IMR-90 (cell line): Measurements from ENCODE around the gene CDH16. TPM values are rescaled to one million over a fixed set of nuclear protein-coding genes. Genes with fewer than 3 reads are reported as not detected.
A peak's percentile ranks its signal among the peaks of the same experiment; 100 is the strongest.

ENCODE experiments used
- ATAC-seq: fragments of 200-7000 bp; cut with Tn5 transposase; 2 replicates; pipeline ENCODE4 v1.9.1; 2020; ENCODE audit warnings: low read depth, mild to moderate bottlenecking, moderate library complexity
- BruUV-seq: library from RNA; stranded (reverse); fragments of 400-500 nt; replicated peaks from 2 replicates; lab custom pipeline; 2021; lab: Mats Ljungman, UMichigan
- CTCF ChIA-PET: fragments of 300-600 bp; formaldehyde crosslinking; extraction: SDS; loops from one replicate; lab custom pipeline; 2021; ENCODE audit warnings: antibody characterized with exemption; lab: Yijun Ruan, JAX
- POLR2A ChIA-PET: fragments of 300-600 bp; sonication (Branson Sonifier 250); formaldehyde crosslinking; loops from one replicate; lab custom pipeline; 2022; ENCODE audit warnings: antibody characterized with exemption; ENCODE audit not compliant: unreplicated experiment; lab: Charles Lee
- DNase-seq: peaks from one replicate; pipeline ENCODE4 v3.0.0; 2013
- H2AFZ ChIP-seq: replicated peaks from 2 replicates; pipeline ENCODE3; 2013; ENCODE audit warnings: low read length, mild to moderate bottlenecking; ENCODE audit not compliant: poor library complexity
- H2AK5ac ChIP-seq: 2 replicates; pipeline ENCODE4 v1.6.1; 2013; ENCODE audit warnings: low read depth, low read length, inconsistent platforms
- H2AK9ac ChIP-seq: replicated peaks from 2 replicates; pipeline ENCODE3; 2013; ENCODE audit warnings: mild to moderate bottlenecking, low read depth, low read length, moderate library complexity; ENCODE audit not compliant: poor library complexity
- H2BK120ac ChIP-seq: 2 replicates; pipeline ENCODE4 v1.6.1; 2013; ENCODE audit warnings: low read depth, low read length, inconsistent platforms
- H2BK15ac ChIP-seq: 3 replicates; pipeline ENCODE4 v1.6.1; 2013; ENCODE audit warnings: low read depth, low read length, inconsistent platforms
- H2BK20ac ChIP-seq: 2 replicates; pipeline ENCODE4 v1.6.1; 2013; ENCODE audit warnings: low read depth, mild to moderate bottlenecking, inconsistent platforms, low read length, moderate library complexity
- H2BK5ac ChIP-seq: 2 replicates; pipeline ENCODE4 v1.6.1; 2013; ENCODE audit warnings: mild to moderate bottlenecking, low read depth, low read length, inconsistent platforms; ENCODE audit not compliant: poor library complexity, severe bottlenecking
- H3K14ac ChIP-seq: replicated peaks from 2 replicates; pipeline ENCODE4 v1.6.1; 2013; ENCODE audit warnings: low read depth, low read length, inconsistent platforms
- H3K18ac ChIP-seq: 2 replicates; pipeline ENCODE4 v1.6.1; 2013; ENCODE audit warnings: low read depth, low read length, control low read depth
- H3K23ac ChIP-seq: 2 replicates; pipeline ENCODE4 v1.6.1; 2013; ENCODE audit warnings: low read depth, low read length, inconsistent platforms
- H3K27ac ChIP-seq: 2 replicates; pipeline ENCODE4 v1.5.1; 2013; ENCODE audit warnings: mild to moderate bottlenecking, control low read depth, low read length; ENCODE audit not compliant: insufficient read depth
- H3K27me3 ChIP-seq: 2 replicates; pipeline ENCODE4 v1.6.1; 2013; ENCODE audit warnings: low read length; ENCODE audit not compliant: control insufficient read depth, insufficient read depth
- H3K36me3 ChIP-seq: 2 replicates; pipeline ENCODE4 v1.6.1; 2013; ENCODE audit warnings: low read length, mixed read lengths; ENCODE audit not compliant: control insufficient read depth, insufficient read depth
- H3K4ac ChIP-seq: 2 replicates; pipeline ENCODE4 v1.6.1; 2013; ENCODE audit warnings: low read depth, low read length, inconsistent platforms
- H3K4me1 ChIP-seq: 2 replicates; pipeline ENCODE4 v1.6.1; 2013; ENCODE audit warnings: low read length, mixed read lengths; ENCODE audit not compliant: control insufficient read depth, insufficient read depth
- H3K4me2 ChIP-seq: 2 replicates; pipeline ENCODE4 v1.6.1; 2013; ENCODE audit warnings: low read depth, mild to moderate bottlenecking, control low read depth, low read length, moderate library complexity
- H3K4me3 ChIP-seq: 2 replicates; pipeline ENCODE4 v1.5.1; 2013; ENCODE audit warnings: low read depth, mild to moderate bottlenecking, control low read depth, low read length, moderate library complexity; ENCODE audit not compliant: insufficient read depth
- H3K56ac ChIP-seq: 2 replicates; pipeline ENCODE4 v1.6.1; 2013; ENCODE audit warnings: low read length, inconsistent platforms; ENCODE audit not compliant: insufficient read depth; ENCODE audit errors: extremely low read depth
- H3K79me1 ChIP-seq, 2 experiments: 2 replicates each; pipeline ENCODE4 v1.6.1; 2013; ENCODE audit warnings: low read length in 2 of 2, inconsistent platforms in 1 of 2, low read depth in 1 of 2
- H3K9ac ChIP-seq: 2 replicates; pipeline ENCODE4 v1.6.1; 2013; ENCODE audit warnings: low read depth, low read length, control low read depth
- H3K9me1 ChIP-seq: 2 replicates; pipeline ENCODE4 v1.6.1; 2013; ENCODE audit warnings: low read length, inconsistent platforms; ENCODE audit not compliant: insufficient read depth
- H3K9me3 ChIP-seq: 2 replicates; pipeline ENCODE4 v1.6.1; 2013; ENCODE audit warnings: low read length; ENCODE audit not compliant: control insufficient read depth, insufficient read depth
- H4K20me1 ChIP-seq: 2 replicates; pipeline ENCODE4 v1.6.1; 2013; ENCODE audit warnings: low read length, inconsistent platforms; ENCODE audit not compliant: insufficient read depth
- H4K5ac ChIP-seq: 2 replicates; pipeline ENCODE4 v1.6.1; 2013; ENCODE audit warnings: mild to moderate bottlenecking, low read depth, low read length, control low read depth
- H4K8ac ChIP-seq, 2 experiments: 2 replicates each; pipeline ENCODE4 v1.6.1; 2013; ENCODE audit warnings: low read depth in 2 of 2, low read length in 2 of 2, control low read depth in 1 of 2, inconsistent platforms in 1 of 2
- H4K91ac ChIP-seq: 2 replicates; pipeline ENCODE4 v1.6.1; 2013; ENCODE audit warnings: low read depth, low read length, inconsistent platforms; ENCODE audit not compliant: insufficient read depth
- CEBPB ChIP-seq: IDR thresholded peaks from 2 replicates; pipeline ENCODE4 v1.6.1; 2012; ENCODE audit warnings: low read depth, low read length, improper control_type of control experiment
- CHD1 ChIP-seq: IDR thresholded peaks from 2 replicates; pipeline ENCODE4 v1.6.1; 2012; ENCODE audit warnings: low read depth, low read length, improper control_type of control experiment
- CTCF ChIP-seq: conservative IDR thresholded peaks from 2 replicates; pipeline ENCODE4 v1.5.1; 2012; ENCODE audit warnings: mild to moderate bottlenecking, low read depth, low read length, improper control_type of control experiment
- FOS ChIP-seq: fragments of 150-350 bp; IDR thresholded peaks from 2 replicates; pipeline ENCODE4 v1.6.1; 2016; ENCODE audit warnings: low read depth, low read length
- MAFK ChIP-seq: IDR thresholded peaks from 2 replicates; pipeline ENCODE4 v1.6.1; 2012; ENCODE audit warnings: low read depth, low read length, improper control_type of control experiment
- MXI1 ChIP-seq: IDR thresholded peaks from 2 replicates; pipeline ENCODE4 v1.6.1; 2012; ENCODE audit warnings: low read depth, mild to moderate bottlenecking, low read length, moderate library complexity, borderline replicate concordance
- NFE2L2 ChIP-seq: fragments of 150-350 bp; IDR thresholded peaks from 2 replicates; pipeline ENCODE4 v1.6.1; 2016; ENCODE audit warnings: low read depth, mild to moderate bottlenecking, low read length
- POLR2A ChIP-seq: IDR thresholded peaks from 2 replicates; pipeline ENCODE4 v1.6.1; 2012; ENCODE audit warnings: mild to moderate bottlenecking, low read depth, low read length
- SMC3 ChIP-seq: fragments of 150-350 bp; IDR thresholded peaks from 2 replicates; pipeline ENCODE4 v1.6.1; 2016; ENCODE audit warnings: low read depth, mild to moderate bottlenecking, antibody characterized with exemption, low read length, moderate library complexity
- USF2 ChIP-seq: fragments of 150-350 bp; IDR thresholded peaks from 2 replicates; pipeline ENCODE4 v1.6.1; 2017; ENCODE audit warnings: mild to moderate bottlenecking, antibody characterized with exemption, low read length, low read depth
- WGBS, 2 experiments: methylation state at CpG; one replicate each; pipeline versions ENCODE4 v1.1.5 to v1.1.7; 2013; ENCODE audit warnings: missing lambda C conversion rate in 2 of 2; ENCODE audit not compliant: insufficient read length in 1 of 2; ENCODE audit errors: extremely low coverage in 2 of 2; 5-methylcytosine and 5-hydroxymethylcytosine counted together
- dilution Hi-C: fragments of 300-500 bp; cut with HindIII; formaldehyde crosslinking; loops from one replicate; pipeline ENCODE4 v1.14.3; 2018; ENCODE audit warnings: low sequenced_read_pairs; ENCODE audit not compliant: unreplicated experiment
- in situ Hi-C: fragments of 300-500 bp; cut with MboI; formaldehyde crosslinking; loops from 3 replicates; pipeline ENCODE4 v1.14.3; 2019; ENCODE audit warnings: low sequenced_read_pairs, inconsistent platforms, mixed read lengths
- intact Hi-C: fragments of 100-400 bp; cut with micrococcal nuclease; formaldehyde crosslinking; loops from 2 replicates; pipeline ENCODE4 v1.10.0; 2022
- polyA plus RNA-seq, 3 experiments: library from polyadenylated mRNA; depleted of rRNA; stranded (reverse); fragments of >200 nt; gene quantifications; 2 replicates each; pipeline ENCODE4 v1.2.3, GENCODE V29; 2012; ENCODE audit warnings: low replicate concordance in 1 of 3
- total RNA-seq: library from RNA; depleted of rRNA; stranded (reverse); fragments of >200 nt; gene quantifications from 2 replicates; pipeline ENCODE4 v1.2.3, GENCODE V29; 2012

The CDH16 gene
- total and polyA plus RNA-seq, 2 of the 4 experiments (the other 2 are of a cell fraction) = not detected

- 0 out of 2 replicates have a peak overlapping the region, but pooled peaks have one; percentile 76 for H3K23ac ChIP-seq
- H3K4me1 ChIP-seq = peaks cover 13% of the 10 kb centered on the region
- peak overlapping the region; percentile 93 for H2AFZ ChIP-seq
- H3K79me1 ChIP-seq = peaks cover 15 to 43% of the 10 kb centered on the region in 2 experiments
- peaks cover 3% of the 10 kb centered on the region; the same call in 1 of the 2 replicates for H4K20me1 ChIP-seq
- TF ChIP-seq CHD1 (no peak), SMC3 (no peak), CEBPB (no peak), POLR2A (no peak), FOS (no peak), MXI1 (no peak), NFE2L2 (no peak), USF2 (no peak), CTCF (no peak), MAFK (no peak)
- peak overlapping the region; percentile 34 for H3K9ac ChIP-seq
- 0 out of 2 replicates have a peak overlapping the region, but pooled peaks have one; percentile 0 for H3K56ac ChIP-seq
- H3K18ac ChIP-seq = no peak overlapping the region
- CTCF ChIA-PET = interaction anchor here (0.7 to 1.5 kb wide), 4 partner anchors 13 to 110 kb away, joined by 4 to 9 read pairs (median 5); partner anchors contain the start of gene NAE1
- DNase-seq (no peak), ATAC-seq (peak; percentile 12)
- peak overlapping the region; percentile 88 for H3K4me2 ChIP-seq
- no peak overlapping the region for H2AK5ac ChIP-seq
- H3K9me3 ChIP-seq = no peaks in the 10 kb centered on the region
- peak overlapping the region; percentile 13 to 74; a peak in 2 of 4 replicates for H4K8ac ChIP-seq
- no peak overlapping the region for H4K91ac ChIP-seq
- no peaks in the 10 kb centered on the region for H3K27me3 ChIP-seq
- dilution Hi-C loops = no loop called here
- intact Hi-C loops = no loop called here
- in situ Hi-C loops = no loop called here
- no TSS peak for BruUV-seq
- H3K14ac ChIP-seq = peak overlapping the region; percentile 64; the same call in 1 of the 2 replicates
- peaks cover 14% of the 10 kb centered on the region for H3K36me3 ChIP-seq
- peaks cover 12% of the 10 kb centered on the region for H3K9me1 ChIP-seq
- H2BK20ac ChIP-seq = no peak overlapping the region
- no peak overlapping the region for H4K5ac ChIP-seq
- no peak overlapping the region for H2BK120ac ChIP-seq
- peak overlapping the region; percentile 92 for H2AK9ac ChIP-seq
- peak overlapping the region; percentile 38; the same call in 1 of the 2 replicates for H3K27ac ChIP-seq
- H3K4ac ChIP-seq = peak overlapping the region; percentile 58
- no peak overlapping the region for H2BK15ac ChIP-seq
- peak overlapping the region; percentile 79 for H3K4me3 ChIP-seq
- POLR2A ChIA-PET = no interaction called here
- WGBS, 2 experiments = 0% methylated on average over 9 of the region's 23 CpGs; no CpG with 5 or more reads in 1 of the 2 experiments
- no peak overlapping the region for H2BK5ac ChIP-seq
Observed at GRCh38 chr16:66881014-66881417, 37.7 kb downstream of the CDH16 start.
